GM18519 (cell line): Measurements from ENCODE around the gene SELENOO.

Experiments used
- ATAC-seq: cut with Tn5 transposase; IDR thresholded peaks from one replicate; pipeline ENCODE4 v1.9.1; 2021; ENCODE audit warnings: mild to moderate bottlenecking, moderate library complexity; ENCODE audit not compliant: unreplicated experiment, low FRiP score

SELENOO gene

GRCh38 chr22:50184004-50184901, 16.6 kb upstream of the SELENOO start:
- ATAC-seq: no peak

GRCh38 chr22:50184902-50185374, 15.9 kb upstream of the SELENOO start:
- no peak for ATAC-seq

DNA sequence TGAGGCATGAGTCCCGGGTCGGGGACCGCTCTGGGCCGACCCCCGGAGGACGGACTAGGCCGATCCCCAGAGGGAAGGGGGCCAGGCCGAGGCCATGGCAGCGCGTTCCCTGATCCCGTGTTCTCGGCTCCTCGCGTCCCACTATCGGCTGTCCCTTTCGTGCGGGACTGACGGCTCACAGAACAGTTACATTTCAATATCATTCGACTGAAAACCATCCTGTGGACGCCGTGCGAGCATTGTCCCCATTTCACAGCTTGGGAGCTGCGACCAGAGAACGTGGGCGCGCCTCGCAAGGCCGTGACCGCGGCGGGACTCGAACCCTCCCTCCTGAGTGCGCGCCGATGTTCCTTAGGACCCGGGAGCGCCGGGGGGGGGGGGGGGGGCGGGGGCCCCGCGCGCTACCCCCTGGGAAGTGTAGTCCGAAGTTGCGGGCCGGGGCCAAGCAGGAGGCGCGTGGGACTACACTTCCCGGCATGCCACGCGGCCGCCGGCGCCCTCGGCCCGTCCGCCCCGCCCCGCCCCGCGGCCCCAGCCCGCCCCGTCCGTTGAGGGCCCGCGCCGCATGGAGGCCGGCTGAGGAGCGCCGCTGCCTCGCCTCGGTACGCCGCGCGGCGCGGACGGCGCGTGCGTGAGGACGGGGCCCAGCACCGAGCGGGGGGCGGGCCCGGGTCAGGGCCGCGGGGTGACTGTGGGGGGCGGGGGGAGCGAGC, 15.3 kb upstream of the SELENOO start, which contains the start of gene TRABD:
TRABD (plus strand) TSS at position 539 of the 713 bp plus-strand sequence. CDS start 7,148 bp downstream, outside the sequence.
- ATAC-seq: no peak

DNA sequence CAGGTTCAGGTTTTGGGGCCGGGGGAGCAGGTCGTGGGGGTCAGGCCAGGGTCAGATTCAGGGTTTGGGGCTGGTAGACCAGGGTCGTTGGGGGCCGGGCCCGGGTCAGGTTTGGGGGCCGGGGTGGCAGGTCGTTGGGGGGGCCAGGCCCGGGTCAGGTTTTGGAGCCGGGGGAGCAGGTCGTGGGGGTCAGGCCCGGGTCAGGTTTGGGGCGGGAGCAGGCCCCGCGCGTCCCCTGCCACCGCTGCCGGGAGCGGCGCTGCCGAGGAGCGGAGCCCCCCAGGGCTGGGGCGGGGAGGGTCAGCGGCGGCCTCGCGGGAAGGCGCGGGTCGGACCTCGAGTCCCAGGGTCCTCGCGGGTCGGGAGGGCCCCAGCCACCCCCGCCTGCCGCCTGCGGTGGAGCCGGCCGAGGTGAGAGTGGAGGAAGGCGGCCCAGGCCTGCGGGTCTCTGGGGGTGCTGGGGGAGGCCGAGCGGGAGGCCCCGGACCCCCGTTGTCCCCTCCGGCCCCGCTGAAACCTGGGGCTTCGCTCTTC, 14.6 kb upstream of the SELENOO start:
- no peak for ATAC-seq

DNA sequence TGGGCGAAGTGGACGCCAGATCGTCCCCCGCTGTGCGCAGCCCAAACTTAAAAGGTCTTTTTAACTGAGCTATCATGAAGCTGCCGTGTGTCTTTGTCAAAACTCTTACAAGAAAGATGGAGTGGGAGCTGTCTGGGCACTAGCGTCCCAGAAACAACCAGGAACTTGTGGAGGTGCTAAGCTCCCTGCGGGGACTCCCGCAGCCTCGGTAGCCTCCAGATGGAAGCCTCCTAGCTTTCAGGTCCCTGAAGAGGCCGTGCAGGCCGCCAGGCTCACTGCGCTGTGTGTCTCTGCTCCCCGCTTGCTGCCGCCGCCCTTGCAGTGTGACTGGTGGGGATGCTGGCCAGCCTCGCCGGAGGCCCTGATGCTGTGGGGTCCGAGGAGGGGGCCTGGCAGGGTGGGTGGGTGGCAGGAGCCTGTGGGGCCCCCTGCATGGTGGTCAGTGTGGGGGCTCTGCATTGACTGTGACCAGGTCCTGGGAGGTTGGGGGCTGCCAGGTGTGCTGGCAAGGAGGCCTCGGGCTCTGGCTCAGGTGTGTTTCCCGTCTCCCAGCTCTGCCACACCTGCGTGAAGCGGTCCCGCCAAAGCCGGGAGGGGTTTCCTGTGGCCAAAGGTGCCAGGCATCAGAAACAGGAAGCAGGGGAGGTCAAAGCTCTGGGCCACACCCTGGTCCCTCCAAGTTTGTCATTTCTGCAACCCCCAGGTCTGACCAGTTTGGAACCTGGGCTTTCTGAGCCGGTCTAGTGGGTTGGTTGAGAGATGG, 13.9 kb upstream of the SELENOO start:
- ATAC-seq: no peak

- no peak for ATAC-seq
Measured at GRCh38 chr22:50188356-50188755, 12.5 kb upstream of the SELENOO start.

DNA sequence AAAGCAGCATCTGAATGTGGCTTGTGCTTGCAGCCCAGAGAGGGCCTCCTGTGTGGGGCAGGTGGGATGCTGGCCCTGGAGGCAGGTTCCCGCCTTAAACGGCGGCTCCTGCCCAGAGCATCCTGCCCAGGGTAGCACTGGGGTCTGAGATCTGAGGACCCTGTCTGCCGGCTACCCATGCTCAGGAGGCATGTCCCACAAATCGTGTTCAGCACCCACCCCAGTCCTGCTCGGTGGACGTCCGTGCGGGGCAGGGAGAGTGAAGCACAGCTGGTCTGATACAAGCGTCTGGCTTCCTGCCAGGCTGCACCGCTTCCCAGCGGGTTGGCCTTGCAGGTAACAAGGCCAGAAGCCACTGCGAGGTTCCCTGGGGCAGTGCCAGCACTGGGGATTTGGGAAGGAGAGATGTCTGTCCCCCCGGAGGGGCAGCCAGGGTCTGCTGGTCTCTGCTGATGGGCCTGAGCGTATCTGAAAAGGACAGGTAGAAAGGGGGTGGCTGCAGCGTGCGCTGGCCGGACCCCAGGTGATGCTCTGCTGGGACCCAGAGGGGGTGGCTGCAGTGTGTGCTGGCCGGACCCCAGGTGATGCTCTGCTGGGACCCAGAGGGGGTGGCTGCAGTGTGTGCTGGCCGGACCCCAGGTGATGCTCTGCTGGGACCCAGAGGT, 11.5 kb upstream of the SELENOO start:
- no peak for ATAC-seq

- no peak for ATAC-seq
Measured at GRCh38 chr22:50189849-50190181, 11.0 kb upstream of the SELENOO start.

DNA sequence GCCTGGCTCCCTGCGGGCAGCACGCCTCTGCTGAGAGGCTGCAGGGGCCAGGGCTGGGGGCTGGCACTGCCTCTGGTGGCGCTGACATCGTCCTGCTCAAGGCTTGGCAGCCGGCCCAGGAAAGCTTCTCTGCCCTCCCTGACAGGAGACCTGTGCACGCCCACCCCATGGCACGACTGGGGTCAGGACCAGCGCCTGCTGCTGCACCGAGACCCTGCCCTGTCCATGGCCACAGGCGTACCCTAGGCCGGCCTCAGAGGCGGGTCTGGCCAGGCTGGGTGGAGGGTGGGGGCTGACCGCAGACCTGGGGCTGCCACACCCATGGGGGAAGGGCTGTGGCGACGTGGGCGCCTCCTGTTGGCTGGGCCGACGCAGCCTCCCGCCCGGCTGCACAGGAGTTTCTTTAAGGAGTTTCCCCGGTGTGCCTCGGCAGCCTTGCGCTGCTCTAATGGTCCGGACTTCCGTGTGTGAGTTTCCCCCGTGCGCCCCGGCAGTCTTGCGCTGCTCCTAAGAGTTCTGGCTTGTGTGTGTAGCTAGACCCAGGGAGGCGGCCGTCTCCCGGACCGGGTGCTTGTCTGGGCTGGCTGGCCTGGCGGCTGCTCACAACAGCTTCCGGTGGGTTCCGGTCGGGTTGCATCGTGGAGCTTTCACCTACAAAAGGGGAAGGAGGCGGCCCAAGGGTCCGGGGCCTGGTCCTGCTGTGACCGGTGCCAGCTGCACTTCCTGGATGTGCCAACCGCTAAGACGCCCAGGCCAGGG, 10.4 kb upstream of the SELENOO start:
- ATAC-seq: peak; percentile 25

DNA sequence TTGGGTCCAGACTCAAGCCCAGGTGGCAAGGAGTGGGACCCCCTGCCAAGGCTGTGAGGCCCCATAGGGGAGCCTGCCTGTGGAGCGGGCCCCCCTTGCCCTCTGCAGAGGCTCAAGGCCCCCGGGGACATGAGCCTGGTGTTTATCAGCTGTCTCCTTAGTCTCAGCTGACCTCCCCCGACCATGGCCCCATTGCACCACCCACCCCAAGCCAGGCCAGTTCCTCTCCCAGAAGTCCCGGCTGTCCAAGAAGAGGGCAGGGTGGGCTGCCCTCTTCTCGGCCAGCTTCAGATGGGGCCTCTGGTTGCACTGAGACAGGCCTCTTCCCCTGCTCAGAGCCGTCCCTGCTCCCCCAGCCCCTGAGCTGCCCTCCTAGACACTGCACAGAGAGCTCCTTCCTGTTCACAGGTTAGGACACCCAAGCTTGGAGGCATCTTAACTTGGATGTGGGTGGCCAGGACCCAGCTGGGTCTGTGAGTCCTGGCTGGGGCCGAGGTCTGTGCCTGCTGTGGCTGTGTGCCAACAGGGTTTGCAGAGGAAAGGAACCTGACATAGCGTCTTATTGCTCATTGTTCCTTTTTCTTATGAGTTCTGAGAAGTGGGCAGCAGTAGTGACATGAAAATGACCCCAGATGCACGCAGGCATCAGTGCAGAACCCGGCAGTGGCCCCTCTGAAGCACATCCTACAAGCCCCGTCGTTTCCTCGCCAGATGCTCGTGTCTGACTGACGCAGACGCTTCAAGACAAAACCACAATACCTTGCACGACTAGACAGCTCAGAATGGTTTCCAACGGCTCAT, 9.7 kb upstream of the SELENOO start:
- ATAC-seq: no peak

GRCh38 chr22:50192436-50193204, 8.2 kb upstream of the SELENOO start:
- ATAC-seq: no peak

DNA sequence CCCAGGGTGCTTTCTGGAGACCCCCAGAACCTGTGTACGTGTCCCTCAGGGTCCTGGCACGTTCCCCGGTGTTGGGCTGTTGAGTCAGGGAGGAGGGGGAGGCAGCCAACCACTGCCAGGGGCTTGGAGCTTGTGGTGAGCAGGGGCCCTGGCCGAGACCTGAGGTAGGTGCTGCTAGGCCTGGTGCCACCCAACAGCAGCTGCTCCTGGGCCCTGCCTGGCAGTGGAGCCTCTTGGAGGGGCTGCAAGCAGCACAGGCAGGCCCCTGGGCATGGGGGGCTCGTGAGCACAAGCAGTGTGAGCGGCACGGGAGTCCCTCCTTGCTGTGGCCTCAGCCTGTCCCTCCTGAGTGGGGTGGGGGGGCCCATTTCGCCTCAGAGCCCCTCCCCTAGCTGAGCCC, 7.2 kb upstream of the SELENOO start:
- ATAC-seq: no peak

- ATAC-seq: no peak
Measured at GRCh38 chr22:50194037-50194805, 6.6 kb upstream of the SELENOO start.

- no peak for ATAC-seq
Measured at GRCh38 chr22:50196256-50196655, 4.6 kb upstream of the SELENOO start.

DNA sequence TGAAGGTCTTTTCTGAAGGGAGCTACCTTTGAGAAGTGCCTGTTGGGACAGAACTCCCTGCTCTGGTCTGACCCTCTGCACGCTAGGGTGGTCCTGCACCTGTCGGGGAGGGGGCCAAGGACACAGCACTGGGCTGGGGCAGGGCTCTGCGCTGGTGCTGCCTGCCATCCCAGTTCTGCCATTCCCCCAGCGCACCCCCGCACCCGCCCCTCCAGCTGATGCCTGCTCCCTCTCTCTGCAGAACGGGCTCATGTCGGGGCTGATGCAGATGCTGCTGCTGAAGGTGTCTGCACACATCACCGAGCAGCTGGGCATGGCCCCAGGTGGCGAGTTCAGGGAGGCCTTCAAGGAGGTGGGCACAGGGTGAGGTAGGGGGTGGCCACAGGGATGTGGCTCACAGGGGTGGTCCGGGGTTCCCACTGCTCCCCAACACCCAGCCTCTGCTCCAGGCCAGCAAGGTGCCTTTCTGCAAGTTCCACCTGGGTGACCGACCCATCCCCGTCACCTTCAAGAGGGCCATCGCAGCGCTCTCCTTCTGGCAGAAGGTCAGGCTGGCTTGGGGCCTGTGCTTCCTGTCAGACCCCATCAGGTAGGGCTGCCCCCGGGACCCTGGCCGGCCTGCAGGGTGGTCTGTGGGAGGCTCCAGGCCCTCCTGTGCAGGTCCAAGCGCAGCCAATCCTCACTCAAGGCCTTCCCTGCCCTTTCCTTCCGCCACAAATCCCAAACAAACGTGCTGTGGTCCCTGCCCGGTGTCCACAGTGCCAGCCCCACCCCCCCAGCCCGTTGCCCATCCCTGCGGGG, 3.6 kb upstream of the SELENOO start:
- no peak for ATAC-seq

DNA sequence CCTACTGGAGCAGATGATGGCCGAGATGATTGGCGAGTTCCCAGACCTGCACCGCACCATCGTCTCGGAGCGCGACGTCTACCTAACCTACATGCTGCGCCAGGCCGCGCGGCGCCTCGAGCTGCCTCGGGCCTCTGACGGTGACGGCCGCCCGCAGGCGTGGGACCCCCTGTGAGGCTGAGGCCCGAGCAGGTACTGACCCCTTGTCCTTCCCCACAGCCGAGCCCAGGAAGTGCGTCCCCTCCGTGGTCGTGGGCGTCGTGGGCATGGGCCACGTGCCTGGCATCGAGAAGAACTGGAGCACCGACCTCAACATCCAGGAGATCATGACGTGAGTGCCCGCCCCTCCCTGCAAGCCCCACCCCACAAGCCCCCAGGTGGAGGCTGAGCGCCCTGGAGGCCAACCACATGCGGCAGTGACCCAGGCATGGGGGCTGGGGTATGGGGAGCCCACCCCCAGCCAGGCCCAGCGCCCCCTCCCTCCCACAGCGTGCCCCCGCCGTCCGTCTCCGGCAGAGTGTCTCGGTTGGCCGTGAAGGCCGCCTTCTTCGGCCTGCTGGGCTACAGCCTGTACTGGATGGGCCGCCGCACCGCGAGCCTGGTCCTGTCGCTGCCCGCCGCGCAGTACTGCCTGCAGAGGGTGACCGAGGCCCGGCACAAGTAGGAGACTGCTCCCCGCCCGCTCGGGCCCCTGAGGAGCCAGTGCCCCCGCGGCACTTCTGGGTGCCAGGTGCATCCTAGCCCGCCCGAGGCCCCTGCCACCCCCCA, 2.8 kb upstream of the SELENOO start:
- no peak for ATAC-seq
